ENCODE results near the gene PLPPR5. TPM values are rescaled to one million over a fixed set of nuclear protein-coding genes. Genes with fewer than 3 reads are reported as not detected.

PLPPR5 gene
- total and polyA plus RNA-seq, 2 of the 8 experiments (the other 6 are each of a cell fraction or from before 2014, with no cell fraction given), result 1.9 to 5.6 TPM

GRCh38 chr1:99007366-99007765, 2.7 kb upstream of the PLPPR5 start (continued):
- TF ChIP-seq CHD7 (IDR thresholded peaks at IDR 0.05; ENCODE audit: insufficient replicate concordance, low read length), result no peak
- no peak for TF ChIP-seq RBBP5 (IDR thresholded peaks at IDR 0.05; ENCODE audit: borderline replicate concordance, low read depth, low read length)
- TF ChIP-seq TAF7 (optimal IDR thresholded peaks at IDR 0.05; ENCODE audit: borderline replicate concordance, low read depth, low read length), result no peak
- no peak for TF ChIP-seq NANOG (IDR thresholded peaks at IDR 0.05; ENCODE audit: insufficient read depth, low read depth, low read length, poor library complexity, severe bottlenecking)
- no peak for TF ChIP-seq KDM4A (IDR thresholded peaks at IDR 0.05; ENCODE audit: low read depth, low read length, severe bottlenecking)
